Panc1 (cell line): ENCODE data around the gene KIF21B. TPM values are rescaled to one million over a fixed set of nuclear protein-coding genes. Genes with fewer than 3 reads are reported as not detected.

Source experiments
- ATAC-seq: fragments of 200-7000 bp; cut with Tn5 transposase; 2 replicates; pipeline ENCODE4 v1.9.1; 2020; ENCODE audit warnings: mild to moderate bottlenecking, moderate library complexity
- BruUV-seq: library from RNA; stranded (reverse); fragments of 400-500 nt; replicated peaks from 2 replicates; lab custom pipeline; 2021; lab: Mats Ljungman, UMichigan
- CTCF ChIA-PET: fragments of 300-600 bp; sonication (Branson Sonifier 250); formaldehyde crosslinking; loops from one replicate; lab custom pipeline; 2022; ENCODE audit warnings: antibody characterized with exemption; lab: Charles Lee
- POLR2A ChIA-PET: fragments of 300-600 bp; sonication (Branson Sonifier 250); formaldehyde crosslinking; loops from one replicate; lab custom pipeline; 2022; ENCODE audit warnings: antibody characterized with exemption; lab: Charles Lee
- DNase-seq: peaks from one replicate; pipeline ENCODE4 v3.0.0-alpha.2; 2010; ENCODE audit warnings: low read depth, low spot score
- H3K27ac ChIP-seq: 2 replicates; pipeline ENCODE4 v1.5.1; 2011; ENCODE audit warnings: mild to moderate bottlenecking, low read length, inconsistent platforms
- H3K27me3 ChIP-seq: fragments of 200-500 bp; sonication (Bioruptor generic); 2 replicates; pipeline ENCODE4 v1.6.0; 2014; ENCODE audit warnings: low read length, inconsistent platforms; ENCODE audit not compliant: control insufficient read depth, insufficient read depth
- H3K36me3 ChIP-seq: fragments of 200-500 bp; sonication (Bioruptor generic); 2 replicates; pipeline ENCODE4 v1.5.1; 2014; ENCODE audit warnings: inconsistent platforms, mild to moderate bottlenecking, low read length, moderate library complexity; ENCODE audit not compliant: control insufficient read depth, insufficient read depth
- H3K4me1 ChIP-seq: 2 replicates; pipeline ENCODE4 v1.5.1; 2011; ENCODE audit warnings: inconsistent platforms, mild to moderate bottlenecking, low read length, moderate library complexity; ENCODE audit not compliant: control insufficient read depth, insufficient read depth
- H3K4me3 ChIP-seq, 2 experiments: 2 replicates each; pipeline ENCODE4 v1.5.1; 2011 to 2012; ENCODE audit warnings: low read depth in 2 of 2, low read length in 2 of 2, mild to moderate bottlenecking in 2 of 2, inconsistent platforms in 1 of 2, moderate library complexity in 1 of 2
- H3K9me3 ChIP-seq: fragments of 200-500 bp; sonication (Bioruptor generic); 2 replicates; pipeline ENCODE4 v1.5.1; 2014; ENCODE audit warnings: low read depth, mild to moderate bottlenecking, inconsistent platforms, low read length, moderate library complexity; ENCODE audit not compliant: control insufficient read depth, insufficient read depth
- POLR2AphosphoS5 ChIP-seq: IDR thresholded peaks from 2 replicates; pipeline ENCODE4 v1.6.1; 2012; ENCODE audit warnings: mild to moderate bottlenecking, low read depth, low read length, moderate library complexity
- SIN3A ChIP-seq: IDR thresholded peaks from 2 replicates; pipeline ENCODE4 v1.6.1; 2012; ENCODE audit warnings: low read depth, mild to moderate bottlenecking, low read length, moderate library complexity, borderline replicate concordance; ENCODE audit not compliant: insufficient read depth
- TCF7L2 ChIP-seq: IDR thresholded peaks from 2 replicates; pipeline ENCODE4 v1.6.1; 2011; ENCODE audit warnings: mild to moderate bottlenecking, low read depth, low read length, inconsistent platforms
- in situ Hi-C: cut with HindIII; loops from 2 replicates; pipeline ENCODE4 v1.10.0; 2016; ENCODE audit warnings: low sequenced_read_pairs, low pct_unique_long_range_greater_than_20kb
- intact Hi-C: fragments of 100-400 bp; cut with micrococcal nuclease; formaldehyde crosslinking; loops from one replicate; pipeline ENCODE4 v1.10.0; 2022; ENCODE audit not compliant: unreplicated experiment
- total RNA-seq: library from RNA; stranded (reverse); gene quantifications from one replicate; pipeline ENCODE4 v1.2.1, GENCODE V29; 2021; ENCODE audit not compliant: unreplicated experiment
- TF ChIP-seq, protein P1 (sequence below), 2 experiments: IDR thresholded peaks; 2 replicates each; pipeline ENCODE4 v1.6.1; 2011 to 2012; ENCODE audit warnings: low read depth in 2 of 2, control low read depth in 1 of 2, low read length in 1 of 2, mild to moderate bottlenecking in 1 of 2, moderate library complexity in 1 of 2; ENCODE audit not compliant: insufficient read depth in 1 of 2
- TF ChIP-seq, protein P2 (sequence below): fragments of 450-650 bp; IDR thresholded peaks from 2 replicates; pipeline ENCODE4 v1.5.1; 2017; ENCODE audit warnings: mild to moderate bottlenecking

KIF21B gene
- total RNA-seq, 1 experiment from 2014 or later = 0.46 TPM

DNA sequence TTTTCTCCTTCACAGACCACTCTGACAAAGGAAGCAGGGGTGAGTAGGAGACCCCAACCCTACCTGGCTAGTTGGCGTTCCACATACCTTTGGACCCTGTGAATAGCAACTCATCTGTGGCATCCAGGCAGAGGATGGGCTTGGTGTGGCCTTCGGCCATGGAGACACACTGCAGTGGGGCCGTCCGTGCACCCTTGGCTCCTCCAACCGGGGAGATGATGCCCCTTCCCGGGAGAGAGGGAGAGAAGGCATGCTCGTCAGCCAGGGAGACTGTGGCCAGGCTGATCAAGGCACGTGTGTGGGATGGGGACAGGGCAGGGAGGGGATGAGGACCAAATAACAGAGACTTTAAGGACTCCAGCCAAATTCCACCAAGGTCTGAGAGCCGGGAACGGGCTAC, 42.6 kb downstream of the KIF21B start:
- DNase-seq (no peak), ATAC-seq (no peak)
- CTCF ChIA-PET = interaction anchor here (0.7 kb wide), 1 partner anchor 11 kb away, joined by 3 read pairs; no protein-coding TSS in a partner anchor
- no peaks in the 10 kb centered on the region for H3K4me1 ChIP-seq
- H3K9me3 ChIP-seq = no peaks in the 10 kb centered on the region
- POLR2A ChIA-PET = no interaction called here
- no peaks in the 10 kb centered on the region for H3K36me3 ChIP-seq
- no peaks in the 10 kb centered on the region for H3K27me3 ChIP-seq
- no peak overlapping the region for H3K4me3 ChIP-seq
- no peak overlapping the region for H3K27ac ChIP-seq
- no peak for TF ChIP-seq POLR2AphosphoS5
- TF ChIP-seq SIN3A = no peak
- in situ Hi-C loops (no loop called here), intact Hi-C loops (no loop called here)
- BruUV-seq = no TSS peak

DNA sequence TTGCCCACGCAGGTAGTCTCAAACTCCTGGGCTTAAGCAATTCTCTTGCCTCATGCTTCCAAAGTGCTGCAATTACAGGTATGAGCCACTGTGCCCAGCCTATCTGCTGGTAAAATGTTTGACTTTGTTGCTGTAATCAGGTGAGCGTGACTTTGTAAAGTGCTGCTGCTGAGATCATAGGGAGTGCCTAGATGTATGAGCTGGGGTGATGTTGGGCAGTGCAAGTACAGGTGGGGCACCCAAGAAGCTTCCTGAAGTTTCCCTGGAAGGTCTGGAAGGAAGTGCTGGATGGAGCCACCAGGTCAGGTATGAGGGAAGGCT, 43.1 kb downstream of the KIF21B start:
- Histone ChIP-seq H3K27me3 (no peaks in the 10 kb centered on the region), H3K36me3 (no peaks in the 10 kb centered on the region), H3K27ac (no peak overlapping the region), H3K4me3 (no peak overlapping the region), H3K9me3 (no peaks in the 10 kb centered on the region), H3K4me1 (no peaks in the 10 kb centered on the region)
- ATAC-seq (no peak), DNase-seq (no peak)
- in situ Hi-C loops (no loop called here), intact Hi-C loops (no loop called here)
- ChIA-PET POLR2A (no interaction called here), CTCF (interaction anchor here (0.7 to 1.9 kb wide), 7 partner anchors 8 to 138 kb away, joined by 3 to 8 read pairs (median 4); no protein-coding TSS in a partner anchor)
- TF ChIP-seq TCF7L2 (no peak), SIN3A (no peak), POLR2AphosphoS5 (no peak)
- TF ChIP-seq, protein P1, sequence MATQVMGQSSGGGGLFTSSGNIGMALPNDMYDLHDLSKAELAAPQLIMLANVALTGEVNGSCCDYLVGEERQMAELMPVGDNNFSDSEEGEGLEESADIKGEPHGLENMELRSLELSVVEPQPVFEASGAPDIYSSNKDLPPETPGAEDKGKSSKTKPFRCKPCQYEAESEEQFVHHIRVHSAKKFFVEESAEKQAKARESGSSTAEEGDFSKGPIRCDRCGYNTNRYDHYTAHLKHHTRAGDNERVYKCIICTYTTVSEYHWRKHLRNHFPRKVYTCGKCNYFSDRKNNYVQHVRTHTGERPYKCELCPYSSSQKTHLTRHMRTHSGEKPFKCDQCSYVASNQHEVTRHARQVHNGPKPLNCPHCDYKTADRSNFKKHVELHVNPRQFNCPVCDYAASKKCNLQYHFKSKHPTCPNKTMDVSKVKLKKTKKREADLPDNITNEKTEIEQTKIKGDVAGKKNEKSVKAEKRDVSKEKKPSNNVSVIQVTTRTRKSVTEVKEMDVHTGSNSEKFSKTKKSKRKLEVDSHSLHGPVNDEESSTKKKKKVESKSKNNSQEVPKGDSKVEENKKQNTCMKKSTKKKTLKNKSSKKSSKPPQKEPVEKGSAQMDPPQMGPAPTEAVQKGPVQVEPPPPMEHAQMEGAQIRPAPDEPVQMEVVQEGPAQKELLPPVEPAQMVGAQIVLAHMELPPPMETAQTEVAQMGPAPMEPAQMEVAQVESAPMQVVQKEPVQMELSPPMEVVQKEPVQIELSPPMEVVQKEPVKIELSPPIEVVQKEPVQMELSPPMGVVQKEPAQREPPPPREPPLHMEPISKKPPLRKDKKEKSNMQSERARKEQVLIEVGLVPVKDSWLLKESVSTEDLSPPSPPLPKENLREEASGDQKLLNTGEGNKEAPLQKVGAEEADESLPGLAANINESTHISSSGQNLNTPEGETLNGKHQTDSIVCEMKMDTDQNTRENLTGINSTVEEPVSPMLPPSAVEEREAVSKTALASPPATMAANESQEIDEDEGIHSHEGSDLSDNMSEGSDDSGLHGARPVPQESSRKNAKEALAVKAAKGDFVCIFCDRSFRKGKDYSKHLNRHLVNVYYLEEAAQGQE (IDR thresholded peaks at IDR 0.05; ENCODE audit: insufficient read depth in 1 of 2, low read depth in 2 of 2, low read length in 1 of 2) = no peak
- TF ChIP-seq, protein P2, sequence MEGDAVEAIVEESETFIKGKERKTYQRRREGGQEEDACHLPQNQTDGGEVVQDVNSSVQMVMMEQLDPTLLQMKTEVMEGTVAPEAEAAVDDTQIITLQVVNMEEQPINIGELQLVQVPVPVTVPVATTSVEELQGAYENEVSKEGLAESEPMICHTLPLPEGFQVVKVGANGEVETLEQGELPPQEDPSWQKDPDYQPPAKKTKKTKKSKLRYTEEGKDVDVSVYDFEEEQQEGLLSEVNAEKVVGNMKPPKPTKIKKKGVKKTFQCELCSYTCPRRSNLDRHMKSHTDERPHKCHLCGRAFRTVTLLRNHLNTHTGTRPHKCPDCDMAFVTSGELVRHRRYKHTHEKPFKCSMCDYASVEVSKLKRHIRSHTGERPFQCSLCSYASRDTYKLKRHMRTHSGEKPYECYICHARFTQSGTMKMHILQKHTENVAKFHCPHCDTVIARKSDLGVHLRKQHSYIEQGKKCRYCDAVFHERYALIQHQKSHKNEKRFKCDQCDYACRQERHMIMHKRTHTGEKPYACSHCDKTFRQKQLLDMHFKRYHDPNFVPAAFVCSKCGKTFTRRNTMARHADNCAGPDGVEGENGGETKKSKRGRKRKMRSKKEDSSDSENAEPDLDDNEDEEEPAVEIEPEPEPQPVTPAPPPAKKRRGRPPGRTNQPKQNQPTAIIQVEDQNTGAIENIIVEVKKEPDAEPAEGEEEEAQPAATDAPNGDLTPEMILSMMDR = no peak
- no TSS peak for BruUV-seq
